Measurements from ENCODE around the gene PCBP3.
"Not testable (repeated sequence)": the region's sequence is repeated elsewhere in the genome, so short reads cannot be mapped to it uniquely, and the experiment has no call there.

PCBP3 gene

DNA sequence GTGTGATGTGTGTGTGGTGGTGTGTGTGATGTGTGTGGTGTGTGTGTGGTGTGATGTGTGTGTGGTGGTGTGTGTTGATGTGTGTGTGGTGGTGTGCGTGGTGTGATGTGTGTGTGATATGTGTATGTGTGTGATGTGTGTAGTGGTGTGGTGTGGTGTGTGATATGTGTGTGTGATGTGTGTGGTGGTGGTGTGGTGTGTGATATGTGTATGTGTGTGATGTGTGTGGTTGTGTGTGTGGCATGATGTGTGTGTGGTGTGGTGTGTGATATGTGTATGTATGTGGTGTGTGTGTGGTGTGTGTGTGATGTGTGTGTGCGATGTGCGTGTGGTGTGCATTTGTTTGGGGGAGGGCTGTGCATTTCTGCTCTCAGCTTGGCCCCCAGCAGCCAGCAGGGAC, 7.1 kb upstream of the PCBP3 start:
- DNase-seq = no peak

- DNase-seq = no peak
Measured at GRCh38 chr21:45636951-45637646, 6.4 kb upstream of the PCBP3 start.

DNA sequence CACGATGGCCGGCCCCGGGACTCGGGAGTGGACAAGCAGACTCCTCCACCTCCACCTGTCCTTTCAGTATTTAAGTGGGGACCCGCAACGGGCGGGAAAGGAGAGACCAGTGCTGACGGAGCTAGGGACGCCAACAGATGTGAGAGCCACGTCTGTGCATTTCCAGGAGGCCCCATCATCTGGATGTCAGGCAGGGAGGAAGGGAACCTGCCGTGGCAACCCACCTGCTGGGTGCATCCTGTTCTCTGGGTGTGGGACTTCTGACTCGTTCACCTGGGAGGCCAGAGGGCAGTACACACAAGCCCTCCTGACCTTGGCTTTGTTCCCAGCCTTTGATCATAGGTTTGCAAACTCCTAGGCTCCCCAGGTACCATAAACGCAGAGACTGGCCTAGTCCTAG, 5.6 kb upstream of the PCBP3 start:
- no peak for DNase-seq

- no peak for DNase-seq
Measured at GRCh38 chr21:45638707-45639106, 4.8 kb upstream of the PCBP3 start.

- no peak for DNase-seq
Measured at GRCh38 chr21:45639206-45640000, 4.1 kb upstream of the PCBP3 start.

DNA sequence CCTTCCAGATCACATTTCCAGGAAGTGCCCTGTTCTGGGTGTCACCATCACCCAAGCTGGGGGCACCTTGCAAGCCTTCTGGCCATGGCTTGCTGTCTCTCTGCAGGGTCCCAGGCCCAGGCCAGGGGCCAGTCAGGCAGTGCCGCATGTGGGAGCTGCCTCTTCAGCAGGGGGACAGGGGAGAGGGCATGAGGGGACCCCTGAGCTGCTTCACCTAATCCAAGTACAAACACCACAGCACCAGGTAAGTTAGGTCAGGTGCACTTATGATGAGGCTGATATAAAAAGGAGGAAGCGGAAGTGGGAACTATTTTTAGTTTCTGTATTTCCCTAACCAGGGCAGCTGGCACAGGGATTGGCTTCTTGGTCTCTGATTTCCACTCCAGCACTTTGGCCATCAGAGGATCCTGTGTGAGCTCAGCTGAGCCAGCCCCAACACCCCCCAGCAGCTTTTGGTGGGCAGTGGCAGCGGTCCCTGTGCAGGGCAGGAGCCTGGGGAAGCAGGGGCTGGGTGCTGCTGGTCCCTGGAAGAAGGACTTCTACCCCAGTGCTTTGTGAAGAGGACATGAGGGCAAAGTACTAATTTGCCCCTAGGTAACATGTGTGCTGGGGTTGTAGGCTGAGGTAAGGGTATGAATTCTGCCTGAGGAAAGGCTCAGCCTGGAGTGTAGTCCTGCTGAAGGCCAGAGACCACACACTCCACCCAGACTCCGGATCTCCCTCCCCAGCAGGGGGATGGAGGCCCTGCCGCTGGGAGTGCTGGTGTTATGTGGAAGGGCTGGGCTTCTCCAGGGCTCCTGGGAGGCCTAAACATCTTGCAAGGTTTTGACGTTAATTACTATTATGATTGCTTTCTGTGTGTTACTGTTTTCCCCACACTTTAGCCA, 3.3 kb upstream of the PCBP3 start:
- DNase-seq = no peak

DNA sequence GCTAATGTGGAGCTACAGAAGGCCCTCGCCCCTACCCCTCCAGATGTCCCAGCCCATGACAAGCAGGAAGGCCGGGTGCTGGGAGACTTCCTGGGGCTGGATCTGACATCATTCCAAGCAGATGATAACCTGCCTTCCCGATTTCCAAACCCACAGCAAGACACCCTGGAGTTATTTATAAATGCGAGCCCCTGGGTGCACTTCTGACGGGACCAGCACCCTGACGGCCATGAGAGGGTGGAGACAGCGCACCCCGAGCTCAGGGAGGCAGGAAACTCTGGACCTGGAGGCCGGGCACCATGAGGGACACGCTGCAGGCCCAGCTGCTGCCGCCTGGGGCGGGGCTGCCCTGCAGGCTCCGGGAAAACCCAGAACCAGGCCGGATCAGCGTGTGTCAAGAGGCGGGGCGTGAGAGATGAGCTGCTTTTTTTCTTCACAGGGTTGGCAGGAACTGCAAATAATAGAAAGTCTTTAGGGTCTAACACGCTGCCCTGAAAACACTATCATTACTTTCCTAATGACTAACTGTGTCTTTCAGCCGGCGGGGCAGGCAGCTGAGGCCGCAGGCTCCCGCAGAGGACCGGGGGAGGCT, 2.5 kb upstream of the PCBP3 start:
- no peak for DNase-seq

GRCh38 chr21:45641480-45642035, 2.0 kb upstream of the PCBP3 start:
- DNase-seq = no peak

DNA sequence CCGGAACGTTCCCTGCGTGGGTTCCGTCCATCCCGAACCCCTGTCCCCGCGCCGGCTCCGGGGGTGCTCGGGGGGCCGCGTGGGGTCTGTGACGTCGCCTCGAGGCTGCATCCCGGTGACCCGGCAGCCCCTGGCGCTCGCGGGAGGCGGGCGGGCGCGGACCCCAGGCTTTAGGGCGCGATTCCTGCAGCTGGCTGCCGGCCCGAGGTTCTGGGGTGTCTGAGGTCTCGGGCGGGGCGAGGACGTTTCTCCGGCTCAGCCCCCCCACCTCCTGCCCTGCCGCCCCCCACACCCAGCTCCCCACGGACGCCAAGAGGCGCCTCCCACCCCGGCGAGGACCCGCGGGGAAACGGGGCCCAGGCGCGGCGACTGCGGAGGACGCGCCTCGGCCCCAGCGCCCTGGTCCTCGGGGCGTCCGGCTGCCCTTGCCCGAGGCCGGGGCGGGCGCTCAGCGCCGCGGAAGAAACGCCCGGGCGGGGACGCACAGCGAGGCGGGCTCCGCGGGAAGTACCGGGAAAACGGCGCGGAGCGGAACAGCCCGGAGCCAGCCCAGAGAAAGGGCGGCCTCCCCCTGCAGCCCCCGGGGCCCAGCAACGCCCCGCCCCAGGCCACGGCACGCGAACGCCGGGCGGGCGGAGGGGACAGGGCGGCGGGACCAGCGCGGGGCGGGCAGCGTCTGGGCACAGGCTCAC, 1.3 kb upstream of the PCBP3 start:
- no peak for DNase-seq

- DNase-seq = peak; percentile 16
Measured at GRCh38 chr21:45644041-45644906, 749 bp downstream of the PCBP3 start.

DNA sequence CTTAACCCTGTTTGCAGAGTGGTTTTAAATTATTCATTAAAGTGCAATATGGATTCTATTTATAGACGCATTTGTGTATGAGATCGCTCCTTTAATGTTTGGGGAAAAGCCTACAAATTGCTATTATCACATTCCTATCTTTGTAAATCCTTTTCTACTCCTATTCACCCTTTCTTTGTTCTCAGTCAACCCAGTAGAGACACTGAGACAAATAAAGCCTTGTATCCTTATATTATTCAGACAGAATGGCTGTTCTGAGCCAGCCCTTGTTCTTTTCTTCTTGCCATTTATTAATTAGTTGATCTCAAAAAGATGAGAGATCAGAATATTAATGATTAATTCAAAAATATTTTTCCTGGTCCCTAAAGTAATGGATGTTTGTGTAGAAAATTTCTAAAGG, 8.4 kb downstream of the PCBP3 start:
- DNase-seq = no peak

GRCh38 chr21:45655124-45655523, 11.6 kb downstream of the PCBP3 start:
- DNase-seq = no peak

- not testable (repeated sequence) for DNase-seq
Measured at GRCh38 chr21:45656114-45656513, 12.6 kb downstream of the PCBP3 start.

GRCh38 chr21:45661913-45662622, 18.5 kb downstream of the PCBP3 start:
- DNase-seq = not testable (repeated sequence)

GRCh38 chr21:45662623-45663245, 19.2 kb downstream of the PCBP3 start:
- DNase-seq = not testable (repeated sequence)

DNA sequence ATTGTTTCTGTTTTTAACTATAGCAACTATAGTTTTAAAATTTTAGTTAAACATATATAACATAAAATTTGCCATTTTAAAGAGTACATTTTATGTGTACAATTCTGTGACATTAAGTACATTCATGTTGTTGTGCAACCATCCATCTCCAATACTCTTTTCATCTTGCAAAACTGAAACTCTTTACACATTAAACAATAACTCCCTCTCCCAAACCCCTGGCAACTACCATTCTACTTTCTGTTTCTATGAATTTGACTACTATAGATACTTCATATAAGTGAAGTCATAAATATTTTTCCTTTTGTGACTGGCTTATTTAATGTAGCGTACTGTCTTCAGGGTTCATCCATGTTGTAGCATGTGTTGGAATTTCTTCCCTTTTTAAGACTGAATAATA, 25.9 kb downstream of the PCBP3 start:
- DNase-seq = no peak

DNA sequence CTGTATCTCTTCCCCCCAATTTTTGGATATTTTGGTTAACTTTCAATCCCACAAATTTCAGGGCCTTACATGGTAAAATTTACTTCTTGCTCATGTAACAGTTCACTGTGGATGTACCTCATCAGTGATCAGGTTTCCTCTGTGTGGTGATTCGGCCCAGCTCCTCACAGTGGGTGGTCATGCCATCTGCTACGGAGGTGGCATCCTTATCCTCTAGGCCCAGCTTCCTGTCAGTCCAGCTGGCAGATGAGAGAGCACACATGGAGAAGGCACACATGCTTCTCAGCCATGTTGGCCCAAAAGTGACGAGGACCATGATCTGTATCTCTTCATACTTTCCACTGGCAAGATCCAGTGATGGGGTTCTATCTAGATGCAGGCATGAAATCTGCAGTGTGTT, 27.2 kb downstream of the PCBP3 start:
- DNase-seq = no peak

DNA sequence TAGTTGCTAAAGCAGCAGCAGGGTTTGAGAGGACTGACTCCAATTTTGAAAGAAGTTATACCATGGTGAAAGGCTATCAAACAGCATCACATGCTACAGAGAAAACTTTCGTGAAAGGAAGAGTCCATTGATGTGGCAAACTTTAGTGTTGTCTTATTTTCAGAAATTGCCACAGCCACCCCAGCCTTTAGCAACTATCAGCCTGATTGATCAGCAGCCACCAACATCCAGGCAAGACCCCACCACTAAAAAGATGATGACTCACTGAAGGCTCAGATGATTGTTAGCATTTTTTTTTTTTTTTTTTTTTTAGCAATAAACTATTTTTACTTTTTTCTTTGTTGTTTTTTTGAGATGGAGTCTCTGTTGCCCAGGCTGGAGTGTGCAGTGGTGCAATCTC, 35.3 kb downstream of the PCBP3 start:
- DNase-seq = not testable (repeated sequence)

DNA sequence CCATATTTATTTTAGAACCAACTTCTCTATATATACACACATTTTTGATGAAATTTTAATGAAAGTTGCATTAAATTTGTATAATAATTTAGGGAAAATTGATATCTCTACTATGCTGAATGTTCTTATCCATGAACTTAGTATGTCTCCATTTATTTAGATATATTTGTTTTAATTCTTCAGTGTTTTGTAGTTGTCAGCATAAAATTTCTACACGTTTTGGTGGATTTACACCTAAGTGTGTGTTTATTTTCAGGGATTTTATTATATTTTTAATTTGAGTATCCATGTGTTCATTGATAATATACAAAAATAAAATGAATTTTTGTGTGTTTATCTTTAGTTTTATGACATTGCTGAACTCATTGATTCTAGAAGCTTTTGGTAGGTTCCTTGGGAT, 36.7 kb downstream of the PCBP3 start:
- no peak for DNase-seq

DNA sequence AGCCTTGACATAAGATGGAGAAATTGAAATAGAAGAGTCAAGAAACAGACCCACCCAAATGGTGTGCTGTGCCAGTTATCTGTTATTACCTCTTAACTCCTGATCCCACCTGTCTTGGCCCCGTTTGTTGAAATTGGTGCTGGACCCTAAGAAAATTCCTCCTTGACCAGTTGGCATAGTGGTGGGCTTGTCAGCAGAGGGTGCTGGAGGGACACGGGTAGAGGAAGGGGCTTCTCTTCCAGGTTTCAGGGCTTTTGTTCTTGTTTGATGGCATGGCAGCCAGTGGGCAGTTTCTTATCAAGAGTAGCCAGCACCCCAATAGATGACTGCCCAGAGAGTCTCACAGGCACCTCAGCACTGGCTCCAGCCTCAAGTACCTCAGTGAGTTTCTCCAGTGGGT, 51.6 kb downstream of the PCBP3 start:
- no peak for DNase-seq

Data from DMS79 (cell line).